Forelimb muscle (tissue), 1 donor: Measurements from ENCODE around the gene KRT6A. TPM values are rescaled to one million over a fixed set of nuclear protein-coding genes. Genes with fewer than 3 reads are reported as not detected.
"Not testable (repeated sequence)": the region's sequence is repeated elsewhere in the genome, so short reads cannot be mapped to it uniquely, and the experiment has no call there.

Source experiments
- DNase-seq: peaks from one replicate; pipeline ENCODE4 v3.0.0-alpha.2; 2013; ENCODE audit warnings: low read depth
- polyA plus RNA-seq: library from polyadenylated mRNA; unstranded; fragments of 120-200 nt; gene quantifications from one replicate; pipeline ENCODE4 v1.2.1, GENCODE V29; 2013; ENCODE audit not compliant: insufficient read length

Gene KRT6A
- polyA plus RNA-seq, 1 donor, result not detected

- no peak for DNase-seq
Observed at GRCh38 chr12:52502877-52503276, 9.8 kb upstream of the KRT6A start.

- no peak for DNase-seq
Observed at GRCh38 chr12:52501490-52501889, 8.4 kb upstream of the KRT6A start.

GRCh38 chr12:52500574-52500973 is 7.5 kb upstream of the KRT6A start:
- not testable (repeated sequence) for DNase-seq

- DNase-seq, result no peak
Observed at GRCh38 chr12:52499806-52500560, 6.9 kb upstream of the KRT6A start.

- no peak for DNase-seq
Observed at GRCh38 chr12:52498946-52499345, 5.9 kb upstream of the KRT6A start.

GRCh38 chr12:52497975-52498374 is 4.9 kb upstream of the KRT6A start:
- no peak for DNase-seq

- DNase-seq, result no peak
Observed at GRCh38 chr12:52496590-52497071, 3.6 kb upstream of the KRT6A start.

GRCh38 chr12:52496054-52496453 is 3.0 kb upstream of the KRT6A start:
- no peak for DNase-seq

- DNase-seq, result no peak
Observed at GRCh38 chr12:52495389-52495788, 2.3 kb upstream of the KRT6A start.

GRCh38 chr12:52494518-52494917 is 1.5 kb upstream of the KRT6A start:
- no peak for DNase-seq

- no peak for DNase-seq
Observed at GRCh38 chr12:52494100-52494499, 1.0 kb upstream of the KRT6A start.

GRCh38 chr12:52492405-52492804 is 652 bp downstream of the KRT6A start:
- DNase-seq, result not testable (repeated sequence)

GRCh38 chr12:52491495-52491894 is 1.6 kb downstream of the KRT6A start:
- DNase-seq, result not testable (repeated sequence)

GRCh38 chr12:52488736-52489135 is 4.3 kb downstream of the KRT6A start:
- DNase-seq, result no peak

GRCh38 chr12:52487744-52488443 is 5.2 kb downstream of the KRT6A start:
- DNase-seq, result not testable (repeated sequence)

GRCh38 chr12:52487211-52487610 is 5.8 kb downstream of the KRT6A start:
- no peak for DNase-seq

- no peak for DNase-seq
Observed at GRCh38 chr12:52486166-52487105, 6.6 kb downstream of the KRT6A start.

GRCh38 chr12:52480073-52480472 is 13.0 kb downstream of the KRT6A start:
- no peak for DNase-seq

- DNase-seq, result no peak
Observed at GRCh38 chr12:52477651-52478050, 15.4 kb downstream of the KRT6A start.

GRCh38 chr12:52474212-52474611 is 18.8 kb downstream of the KRT6A start:
- DNase-seq, result no peak

GRCh38 chr12:52473768-52474167 is 19.3 kb downstream of the KRT6A start, which contains the start of gene KRT6C:
Gene KRT6C, minus strand, starts transcription at chr12:52473805. Its CDS starts 68 bp downstream, at chr12:52473737.
- no peak for DNase-seq

GRCh38 chr12:52469853-52470252 is 23.2 kb downstream of the KRT6A start:
- no peak for DNase-seq
